K562 (cell line): Measurements from ENCODE around the gene PIGH. TPM values are rescaled to one million over a fixed set of nuclear protein-coding genes. Genes with fewer than 3 reads are reported as not detected.

Experiments used
- CBFB ChIP-seq: sonication (generic); formaldehyde crosslinking; IDR thresholded peaks from 2 replicates; pipeline ENCODE4 v1.4.0; 2020; ENCODE audit warnings: mild to moderate bottlenecking, missing genetic modification reagents
- DDX20 ChIP-seq: fragments of 450-650 bp; IDR thresholded peaks from 2 replicates; pipeline ENCODE4 v1.6.1; 2016; ENCODE audit warnings: missing genetic modification characterization, low read depth, mild to moderate bottlenecking, missing compliant biosample characterization, moderate library complexity
- EP300 ChIP-seq: IDR thresholded peaks from 2 replicates; pipeline ENCODE4 v1.6.1; 2012; ENCODE audit warnings: low read length, improper control_type of control experiment
- HDAC1 ChIP-seq, 2 experiments: fragments of 450-650 bp; IDR thresholded peaks; 2 replicates each; pipeline ENCODE4 v1.6.1; 2016 to 2017; ENCODE audit warnings: inconsistent platforms in 1 of 2, mild to moderate bottlenecking in 1 of 2, moderate library complexity in 1 of 2
- HNRNPLL ChIP-seq: fragments of 200-400 bp; formaldehyde crosslinking; IDR thresholded peaks from 2 replicates; pipeline ENCODE4 v1.6.1; 2017; ENCODE audit warnings: low read length, low read depth, mild to moderate bottlenecking; ENCODE audit not compliant: poor library complexity, severe bottlenecking
- NCOA2 ChIP-seq, 2 experiments: fragments of 450-650 bp; IDR thresholded peaks; 2 replicates each; pipeline ENCODE4 v1.6.1; 2018; ENCODE audit warnings: mild to moderate bottlenecking in 2 of 2, moderate library complexity in 1 of 2; ENCODE audit not compliant: partially characterized antibody in 2 of 2
- POLR2G ChIP-seq: fragments of 200-400 bp; formaldehyde crosslinking; IDR thresholded peaks from 2 replicates; pipeline ENCODE4 v1.6.1; 2017; ENCODE audit warnings: low read depth, mild to moderate bottlenecking, antibody characterized with exemption, low read length, moderate library complexity
- SMARCC2 ChIP-seq: fragments of 450-650 bp; IDR thresholded peaks from 2 replicates; pipeline ENCODE4 v1.6.1; 2017; ENCODE audit warnings: antibody characterized with exemption, moderate library complexity, mild to moderate bottlenecking, low read depth
- SMARCE1 ChIP-seq: fragments of 450-650 bp; IDR thresholded peaks from 2 replicates; pipeline ENCODE4 v1.7.1; 2016; ENCODE audit warnings: mild to moderate bottlenecking
- STAG1 ChIP-seq: sonication (generic); formaldehyde crosslinking; IDR thresholded peaks from 2 replicates; pipeline ENCODE4 v1.5.0; 2020; ENCODE audit warnings: missing genetic modification reagents, borderline replicate concordance
- TCFL5 ChIP-seq: fragments of 250-450 bp; sonication (Bioruptor Pico); conservative IDR thresholded peaks from 2 replicates; pipeline ENCODE4 v1.6.1; 2021; ENCODE audit warnings: mild to moderate bottlenecking, moderate library complexity, matching md5 sums
- ZBED1 ChIP-seq: IDR thresholded peaks from 2 replicates; pipeline ENCODE4 v1.6.1; 2014
- ZNF311 ChIP-seq: fragments of 250-450 bp; sonication (Bioruptor Pico); IDR thresholded peaks from 2 replicates; pipeline ENCODE4 v1.4.0; 2020; ENCODE audit warnings: mild to moderate bottlenecking, moderate library complexity
- ZNF583 ChIP-seq: fragments of 250-450 bp; sonication (Bioruptor Pico); IDR thresholded peaks from 2 replicates; pipeline ENCODE4 v1.4.0; 2020
- ZNF589 ChIP-seq: fragments of 200-800 bp; sonication (Bioruptor generic); IDR thresholded peaks from 2 replicates; pipeline ENCODE4 v1.6.1; 2016; ENCODE audit warnings: low read depth, missing genetic modification characterization, missing compliant biosample characterization
- ZNF699 ChIP-seq: fragments of 250-450 bp; sonication (Bioruptor Pico); IDR thresholded peaks from 2 replicates; pipeline ENCODE4 v1.8.0; 2021; ENCODE audit warnings: mild to moderate bottlenecking, moderate library complexity; ENCODE audit not compliant: insufficient replicate concordance
- polyA plus RNA-seq, 8 experiments: library from polyadenylated mRNA; depleted of rRNA in 4 of 8; stranded (reverse) in 5 of 8; unstranded in 3 of 8; fragments of >200 nt; fragmentation: Nextera tagmentation in 2 of 8; fragmentation: Illumina TruSeq in 1 of 8; extraction: Ambion mirVana in 2 of 8; extraction: Trizol in 1 of 8; gene quantifications; 2 replicates each; pipeline versions ENCODE4 v1.2.1 to v1.2.3, GENCODE V29; 2011 to 2014; ENCODE audit warnings: inconsistent platforms in 1 of 8, missing spikeins in 1 of 8
- total RNA-seq, 7 experiments: library from RNA; depleted of rRNA in 6 of 7; stranded (reverse); fragments of >200 nt in 6 of 7; fragmentation: Illumina TruSeq in 2 of 7; extraction: Trizol in 2 of 7; gene quantifications; 2 replicates each; pipeline versions ENCODE4 v1.2.1 to v1.2.3, GENCODE V29; 2011 to 2021; ENCODE audit warnings: low replicate concordance in 1 of 7
- TF ChIP-seq, protein P1 (sequence below): fragments of 250-450 bp; sonication (Bioruptor Pico); IDR thresholded peaks from 2 replicates; pipeline ENCODE4 v1.8.0; 2021; ENCODE audit warnings: mild to moderate bottlenecking, moderate library complexity
- TF ChIP-seq, protein P2 (sequence below): sonication (generic); IDR thresholded peaks from 2 replicates; pipeline ENCODE4 v1.6.1; 2016
- TF ChIP-seq, protein P3 (sequence below), 2 experiments: fragments of 150-350 bp in 1 of 2; IDR thresholded peaks; 2 replicates each; pipeline ENCODE4 v1.6.1; 2012 to 2016; ENCODE audit warnings: low read depth in 2 of 2, low read length in 2 of 2, mild to moderate bottlenecking in 1 of 2, moderate library complexity in 1 of 2
- TF ChIP-seq, protein P4 (sequence below): fragments of 250-450 bp; sonication (Bioruptor Pico); IDR thresholded peaks from 2 replicates; pipeline ENCODE4 v1.4.0; 2020
- TF ChIP-seq, protein P5 (sequence below): fragments of 450-650 bp; IDR thresholded peaks from 2 replicates; pipeline ENCODE4 v1.6.1; 2016; ENCODE audit warnings: missing biosample characterization, missing genetic modification characterization

PIGH gene
- total and polyA plus RNA-seq, 9 of the 15 experiments (the other 6 are each of a cell fraction or from before 2014, with no cell fraction given) = 21.1 to 53.4 (median 24.7) TPM

DNA sequence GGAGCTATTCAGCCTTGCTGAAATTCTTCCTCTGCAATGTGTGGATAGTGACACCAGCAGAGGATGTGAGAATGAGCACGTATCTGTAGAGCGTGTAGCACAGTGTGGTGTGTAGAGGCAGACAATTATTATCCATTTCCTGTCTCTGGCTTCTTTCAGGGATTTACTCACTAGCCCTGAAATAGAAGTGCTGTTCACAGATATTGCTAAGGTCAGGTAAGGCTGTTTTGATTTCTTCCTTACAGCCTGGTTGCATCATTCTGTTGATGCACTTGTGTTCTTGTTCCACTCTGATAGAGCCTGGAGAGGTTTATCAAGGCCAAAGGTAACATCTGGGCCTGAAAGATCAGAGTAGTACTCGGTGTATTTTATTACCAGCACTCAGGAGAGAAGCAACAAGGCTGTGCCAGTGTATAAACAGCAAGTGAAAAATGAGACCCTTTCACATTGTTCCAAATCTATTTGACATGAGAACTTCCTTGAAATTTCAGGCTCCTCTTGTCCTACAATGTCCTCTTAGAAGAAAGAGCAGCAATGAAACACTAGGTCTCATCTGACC, 36.4 kb upstream of the PIGH start (continued):
- TF ChIP-seq ZNF699 (CRISPR knock-in tag) = no peak
- TF ChIP-seq, protein P1, sequence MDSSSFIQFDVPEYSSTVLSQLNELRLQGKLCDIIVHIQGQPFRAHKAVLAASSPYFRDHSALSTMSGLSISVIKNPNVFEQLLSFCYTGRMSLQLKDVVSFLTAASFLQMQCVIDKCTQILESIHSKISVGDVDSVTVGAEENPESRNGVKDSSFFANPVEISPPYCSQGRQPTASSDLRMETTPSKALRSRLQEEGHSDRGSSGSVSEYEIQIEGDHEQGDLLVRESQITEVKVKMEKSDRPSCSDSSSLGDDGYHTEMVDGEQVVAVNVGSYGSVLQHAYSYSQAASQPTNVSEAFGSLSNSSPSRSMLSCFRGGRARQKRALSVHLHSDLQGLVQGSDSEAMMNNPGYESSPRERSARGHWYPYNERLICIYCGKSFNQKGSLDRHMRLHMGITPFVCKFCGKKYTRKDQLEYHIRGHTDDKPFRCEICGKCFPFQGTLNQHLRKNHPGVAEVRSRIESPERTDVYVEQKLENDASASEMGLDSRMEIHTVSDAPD = no peak
- TF ChIP-seq, protein P2, sequence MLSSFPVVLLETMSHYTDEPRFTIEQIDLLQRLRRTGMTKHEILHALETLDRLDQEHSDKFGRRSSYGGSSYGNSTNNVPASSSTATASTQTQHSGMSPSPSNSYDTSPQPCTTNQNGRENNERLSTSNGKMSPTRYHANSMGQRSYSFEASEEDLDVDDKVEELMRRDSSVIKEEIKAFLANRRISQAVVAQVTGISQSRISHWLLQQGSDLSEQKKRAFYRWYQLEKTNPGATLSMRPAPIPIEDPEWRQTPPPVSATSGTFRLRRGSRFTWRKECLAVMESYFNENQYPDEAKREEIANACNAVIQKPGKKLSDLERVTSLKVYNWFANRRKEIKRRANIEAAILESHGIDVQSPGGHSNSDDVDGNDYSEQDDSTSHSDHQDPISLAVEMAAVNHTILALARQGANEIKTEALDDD = peak; percentile 57; the same call in 1 of the 2 replicates
- TF ChIP-seq NCOA2 (IDR thresholded peaks at IDR 0.05; ENCODE audit: partially characterized antibody in 2 of 2) = peak; percentile 83 to 84
- TF ChIP-seq POLR2G = no peak
- no peak for TF ChIP-seq DDX20 (tag)
- no peak for TF ChIP-seq STAG1 (CRISPR knock-in tag)
- TF ChIP-seq CBFB (CRISPR knock-in tag) = no peak
- TF ChIP-seq, protein P3, sequence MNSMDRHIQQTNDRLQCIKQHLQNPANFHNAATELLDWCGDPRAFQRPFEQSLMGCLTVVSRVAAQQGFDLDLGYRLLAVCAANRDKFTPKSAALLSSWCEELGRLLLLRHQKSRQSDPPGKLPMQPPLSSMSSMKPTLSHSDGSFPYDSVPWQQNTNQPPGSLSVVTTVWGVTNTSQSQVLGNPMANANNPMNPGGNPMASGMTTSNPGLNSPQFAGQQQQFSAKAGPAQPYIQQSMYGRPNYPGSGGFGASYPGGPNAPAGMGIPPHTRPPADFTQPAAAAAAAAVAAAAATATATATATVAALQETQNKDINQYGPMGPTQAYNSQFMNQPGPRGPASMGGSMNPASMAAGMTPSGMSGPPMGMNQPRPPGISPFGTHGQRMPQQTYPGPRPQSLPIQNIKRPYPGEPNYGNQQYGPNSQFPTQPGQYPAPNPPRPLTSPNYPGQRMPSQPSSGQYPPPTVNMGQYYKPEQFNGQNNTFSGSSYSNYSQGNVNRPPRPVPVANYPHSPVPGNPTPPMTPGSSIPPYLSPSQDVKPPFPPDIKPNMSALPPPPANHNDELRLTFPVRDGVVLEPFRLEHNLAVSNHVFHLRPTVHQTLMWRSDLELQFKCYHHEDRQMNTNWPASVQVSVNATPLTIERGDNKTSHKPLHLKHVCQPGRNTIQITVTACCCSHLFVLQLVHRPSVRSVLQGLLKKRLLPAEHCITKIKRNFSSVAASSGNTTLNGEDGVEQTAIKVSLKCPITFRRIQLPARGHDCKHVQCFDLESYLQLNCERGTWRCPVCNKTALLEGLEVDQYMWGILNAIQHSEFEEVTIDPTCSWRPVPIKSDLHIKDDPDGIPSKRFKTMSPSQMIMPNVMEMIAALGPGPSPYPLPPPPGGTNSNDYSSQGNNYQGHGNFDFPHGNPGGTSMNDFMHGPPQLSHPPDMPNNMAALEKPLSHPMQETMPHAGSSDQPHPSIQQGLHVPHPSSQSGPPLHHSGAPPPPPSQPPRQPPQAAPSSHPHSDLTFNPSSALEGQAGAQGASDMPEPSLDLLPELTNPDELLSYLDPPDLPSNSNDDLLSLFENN (IDR thresholded peaks at IDR 0.05; ENCODE audit: low read depth in 2 of 2, low read length in 2 of 2) = peak in 1 of 2 experiments; percentile 91; a peak in 2 of 4 replicates
- 0 out of 2 replicates have a peak, but pooled peaks have one; percentile 17 for TF ChIP-seq ZNF311 (CRISPR knock-in tag)
- TF ChIP-seq SMARCC2 = peak; percentile 60; the same call in 1 of the 2 replicates
- TF ChIP-seq SMARCE1 = peak; percentile 84
- peak; percentile 81; the same call in 1 of the 2 replicates for TF ChIP-seq ZNF583 (CRISPR knock-in tag)
- TF ChIP-seq TCFL5 (CRISPR knock-in tag) = peak; percentile 79; the same call in 1 of the 2 replicates
- TF ChIP-seq ZNF589 (CRISPR knock-in tag) = peak; percentile 96
- TF ChIP-seq, protein P4, sequence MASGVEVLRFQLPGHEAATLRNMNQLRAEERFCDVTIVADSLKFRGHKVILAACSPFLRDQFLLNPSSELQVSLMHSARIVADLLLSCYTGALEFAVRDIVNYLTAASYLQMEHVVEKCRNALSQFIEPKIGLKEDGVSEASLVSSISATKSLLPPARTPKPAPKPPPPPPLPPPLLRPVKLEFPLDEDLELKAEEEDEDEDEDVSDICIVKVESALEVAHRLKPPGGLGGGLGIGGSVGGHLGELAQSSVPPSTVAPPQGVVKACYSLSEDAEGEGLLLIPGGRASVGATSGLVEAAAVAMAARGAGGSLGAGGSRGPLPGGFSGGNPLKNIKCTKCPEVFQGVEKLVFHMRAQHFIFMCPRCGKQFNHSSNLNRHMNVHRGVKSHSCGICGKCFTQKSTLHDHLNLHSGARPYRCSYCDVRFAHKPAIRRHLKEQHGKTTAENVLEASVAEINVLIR = peak; percentile 45; the same call in 1 of the 2 replicates
- TF ChIP-seq HDAC1 (IDR thresholded peaks at IDR 0.05) = peak; percentile 85 to 99
- TF ChIP-seq HNRNPLL = no peak
- peak; percentile 100 for TF ChIP-seq EP300
- no peak for TF ChIP-seq ZBED1
- TF ChIP-seq, protein P5, sequence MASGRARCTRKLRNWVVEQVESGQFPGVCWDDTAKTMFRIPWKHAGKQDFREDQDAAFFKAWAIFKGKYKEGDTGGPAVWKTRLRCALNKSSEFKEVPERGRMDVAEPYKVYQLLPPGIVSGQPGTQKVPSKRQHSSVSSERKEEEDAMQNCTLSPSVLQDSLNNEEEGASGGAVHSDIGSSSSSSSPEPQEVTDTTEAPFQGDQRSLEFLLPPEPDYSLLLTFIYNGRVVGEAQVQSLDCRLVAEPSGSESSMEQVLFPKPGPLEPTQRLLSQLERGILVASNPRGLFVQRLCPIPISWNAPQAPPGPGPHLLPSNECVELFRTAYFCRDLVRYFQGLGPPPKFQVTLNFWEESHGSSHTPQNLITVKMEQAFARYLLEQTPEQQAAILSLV = peak; percentile 96
